Activated T-cell treated with anti-CD3 and anti-CD28 coated beads, Interleukin-2, amount 50 U/mL, for 72 hours (primary cell): ENCODE measurements around the gene MPPE1. TPM values are rescaled to one million over a fixed set of nuclear protein-coding genes. Genes with fewer than 3 reads are reported as not detected.

Source experiments
- total RNA-seq, 2 donors: library from RNA; stranded (reverse); gene quantifications; one replicate each; pipeline ENCODE4 v1.2.3, GENCODE V29; 2022

MPPE1 gene
- total RNA-seq, 2 donors from 2014 or later, result 43.5 to 61.2 TPM

Other genes starting within 250 kb of the MPPE1 start
- gene GNAL, start 219.1 kb downstream of the MPPE1 start, total RNA-seq, result 1 to 10 TPM in 1 of 2 donors, under 1 TPM in 1; 0.55 to 1.6 TPM
- gene CHMP1B, start 56.9 kb downstream of the MPPE1 start, total RNA-seq, result 10 to 100 TPM; 29.8 to 31.3 TPM
- 10 to 100 TPM; 19.2 to 20.2 TPM for gene IMPA2, start 73.2 kb upstream of the MPPE1 start, total RNA-seq
- gene ANKRD62, start 185.5 kb upstream of the MPPE1 start, total RNA-seq, result not detected